Muscle layer of colon (tissue), 2 donors: ENCODE data around the gene EFCAB9.

Experiments used
- H3K27ac ChIP-seq: one replicate; pipeline ENCODE4 v1.7.0; 2013; ENCODE audit warnings: low read depth, mild to moderate bottlenecking, low read length, moderate library complexity
- H3K27me3 ChIP-seq, 2 donors: one replicate each; pipeline ENCODE4 v1.7.0; 2013; ENCODE audit warnings: low read length in 2 of 2, mild to moderate bottlenecking in 2 of 2; ENCODE audit not compliant: insufficient read depth in 2 of 2, control insufficient read depth in 1 of 2
- H3K36me3 ChIP-seq: one replicate; pipeline ENCODE4 v1.7.0; 2013; ENCODE audit warnings: mild to moderate bottlenecking, low read length; ENCODE audit not compliant: insufficient read depth
- H3K4me1 ChIP-seq: one replicate; pipeline ENCODE4 v1.7.0; 2013; ENCODE audit warnings: mild to moderate bottlenecking, low read length; ENCODE audit not compliant: insufficient read depth
- H3K4me3 ChIP-seq, 2 donors: one replicate each; pipeline ENCODE4 v1.7.0; 2013; ENCODE audit warnings: low read length in 2 of 2, low read depth in 1 of 2, mild to moderate bottlenecking in 1 of 2, moderate library complexity in 1 of 2
- H3K9ac ChIP-seq: one replicate; pipeline ENCODE4 v1.7.0; 2013; ENCODE audit warnings: low read length
- H3K9me3 ChIP-seq: one replicate; pipeline ENCODE4 v1.7.0; 2013; ENCODE audit warnings: mild to moderate bottlenecking, low read length
- donor health status: abdominal sarcoma.
- donor health status: Adenocarcinoma of cecum.

EFCAB9 gene

DNA sequence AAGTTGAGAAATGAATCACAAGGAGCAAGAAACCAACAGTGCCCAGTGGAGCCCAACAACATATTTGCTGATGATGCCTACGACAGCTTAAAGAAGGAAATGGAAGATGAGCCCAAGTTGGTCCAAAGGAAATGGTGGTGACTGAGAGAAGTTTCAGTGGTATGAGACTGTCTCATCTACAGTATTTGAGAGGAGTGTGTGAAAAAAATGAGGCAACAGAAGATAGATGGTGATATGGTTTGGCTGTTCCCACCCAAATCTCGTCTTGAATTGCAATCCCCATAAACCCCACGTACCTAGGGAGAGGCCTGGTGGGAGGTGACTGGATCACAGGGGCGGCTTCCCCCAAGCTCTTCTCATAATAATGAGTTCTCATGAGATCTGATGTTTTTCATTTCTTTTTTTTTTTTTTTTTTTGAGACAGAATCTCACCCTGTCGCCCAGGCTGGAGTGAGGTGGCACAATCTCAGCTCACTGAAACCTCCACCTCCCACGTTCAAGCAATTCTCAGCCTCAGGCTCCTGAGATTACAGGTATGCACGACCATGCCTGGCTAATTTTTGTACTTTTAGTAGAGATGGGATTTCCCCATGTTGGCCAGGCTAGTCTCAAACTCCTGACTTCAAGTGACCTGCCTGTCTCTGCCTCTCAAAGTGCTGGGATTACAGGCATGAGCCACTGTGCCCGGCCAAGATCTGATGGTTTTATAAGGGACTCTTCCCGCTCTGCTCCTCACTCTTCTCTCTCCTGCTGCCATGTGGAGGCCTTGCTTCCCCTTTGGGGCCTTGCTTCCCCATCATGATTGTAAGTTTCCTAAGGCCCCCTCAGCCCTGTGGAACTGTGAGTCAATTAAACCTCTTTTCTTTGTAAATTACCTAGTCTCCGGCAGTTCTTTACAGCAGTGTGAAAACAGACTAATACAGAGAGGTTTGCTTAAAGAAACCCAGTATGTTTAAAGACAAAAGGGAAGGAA, 30.2 kb downstream of the EFCAB9 start:
- Histone ChIP-seq H3K9ac (no peak overlapping the region), H3K27ac (no peak overlapping the region), H3K9me3 (no peaks in the 10 kb centered on the region), H3K4me3 (no peak overlapping the region), H3K4me1 (no peaks in the 10 kb centered on the region), H3K36me3 (peaks cover 4% of the 10 kb centered on the region), H3K27me3 (no peaks in the 10 kb centered on the region)

DNA sequence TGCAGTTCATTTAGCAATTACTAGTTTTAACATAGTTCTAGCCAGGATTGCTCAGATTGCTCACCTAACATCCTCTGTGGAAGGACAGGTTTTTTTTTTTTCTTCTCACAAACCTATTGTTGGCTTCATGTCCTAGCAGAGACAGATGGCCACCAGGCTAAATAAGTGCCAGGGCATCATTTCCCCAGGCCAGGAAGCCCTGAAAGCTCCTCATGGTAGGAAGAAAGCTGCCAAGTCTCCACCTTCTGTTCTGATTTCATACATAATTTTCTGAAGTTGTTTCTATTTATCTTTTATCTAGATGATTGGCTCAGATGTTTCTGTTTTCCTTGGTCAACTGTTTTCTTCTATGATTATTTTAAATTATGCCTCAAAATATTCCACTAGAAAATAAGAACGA, 31.0 kb downstream of the EFCAB9 start:
- Histone ChIP-seq H3K27ac (no peak overlapping the region), H3K9ac (no peak overlapping the region), H3K36me3 (peaks cover 4% of the 10 kb centered on the region), H3K4me1 (no peaks in the 10 kb centered on the region), H3K27me3 (no peaks in the 10 kb centered on the region), H3K9me3 (no peaks in the 10 kb centered on the region), H3K4me3 (no peak overlapping the region)

DNA sequence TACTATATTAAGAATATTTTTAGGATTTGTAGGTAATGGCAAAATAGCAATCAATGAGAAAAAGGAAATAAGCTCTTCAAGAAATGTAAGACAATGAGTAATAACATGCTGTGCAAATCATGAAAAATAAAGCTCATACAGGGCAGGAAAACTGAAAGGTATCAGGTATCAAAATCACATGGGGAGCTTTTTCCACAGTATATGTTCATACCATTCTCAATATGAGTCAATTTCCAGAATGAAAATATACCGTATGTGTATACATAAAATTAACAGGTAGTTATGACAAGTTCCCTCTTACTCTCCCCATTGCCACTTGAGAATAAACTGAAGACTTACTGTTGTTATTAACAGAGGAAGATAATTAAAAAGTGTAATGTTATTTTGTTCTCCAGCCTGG, 35.9 kb downstream of the EFCAB9 start:
- Histone ChIP-seq H3K27me3 (no peaks in the 10 kb centered on the region), H3K9ac (no peak overlapping the region), H3K9me3 (no peaks in the 10 kb centered on the region), H3K4me1 (no peaks in the 10 kb centered on the region), H3K4me3 (no peak overlapping the region), H3K27ac (no peak overlapping the region), H3K36me3 (peaks cover 4% of the 10 kb centered on the region)

DNA sequence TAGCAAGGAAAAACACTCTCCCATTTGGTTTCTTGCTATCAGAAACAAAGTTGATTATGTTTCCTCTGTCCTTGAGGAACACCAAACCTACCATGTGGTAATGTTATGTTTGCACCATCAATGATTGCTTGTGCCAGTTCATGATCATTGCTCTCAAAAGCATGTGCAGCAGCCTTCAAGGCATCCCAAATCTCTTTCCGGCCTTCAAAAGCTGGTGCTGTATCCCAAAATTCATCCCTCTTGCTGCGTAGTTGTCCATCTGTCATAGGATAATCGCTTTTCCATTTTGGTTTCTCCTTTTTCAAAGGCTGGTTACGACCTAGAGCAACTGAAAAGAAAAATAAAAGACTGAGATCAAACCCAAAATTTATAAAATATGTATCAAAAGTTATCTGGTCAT, 40.1 kb downstream of the EFCAB9 start:
- no peaks in the 10 kb centered on the region for H3K36me3 ChIP-seq
- H3K9me3 ChIP-seq = no peaks in the 10 kb centered on the region
- H3K4me3 ChIP-seq = no peak overlapping the region
- no peaks in the 10 kb centered on the region for H3K27me3 ChIP-seq
- H3K27ac ChIP-seq = no peak overlapping the region
- H3K4me1 ChIP-seq = no peaks in the 10 kb centered on the region
- H3K9ac ChIP-seq = no peak overlapping the region

DNA sequence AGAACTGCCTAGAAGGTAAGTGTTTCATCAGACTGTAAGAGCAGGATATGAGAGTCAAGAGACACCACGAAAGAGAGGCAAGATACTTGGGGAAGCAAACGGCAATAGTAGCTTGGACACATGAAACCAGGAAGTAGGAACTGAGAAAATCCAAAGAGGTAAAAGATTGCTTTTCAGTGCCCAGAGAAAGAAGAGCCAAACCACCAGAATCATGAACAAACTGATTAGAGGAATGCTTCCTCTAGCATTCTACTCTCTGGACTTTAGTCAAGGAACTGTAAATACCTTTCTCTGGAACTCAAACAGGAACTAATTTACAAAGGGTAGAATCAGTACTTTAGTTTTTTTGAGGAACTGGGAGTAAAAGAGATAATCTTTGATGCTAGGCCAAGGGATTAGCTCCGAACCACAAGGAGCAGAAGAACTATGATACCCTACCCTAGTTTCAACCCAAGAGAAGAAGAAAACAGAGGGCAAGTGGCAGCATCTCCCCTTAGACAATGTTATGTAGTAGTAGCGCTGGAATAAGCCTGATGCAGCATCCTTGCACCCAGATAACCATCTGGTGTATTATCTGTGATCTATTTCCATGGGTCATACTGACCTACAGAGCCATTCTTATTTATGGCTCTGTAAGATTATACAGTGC, 41.3 kb downstream of the EFCAB9 start:
- Histone ChIP-seq H3K27ac (no peak overlapping the region), H3K27me3 (no peaks in the 10 kb centered on the region), H3K36me3 (no peaks in the 10 kb centered on the region), H3K4me1 (no peaks in the 10 kb centered on the region), H3K4me3 (no peak overlapping the region), H3K9ac (no peak overlapping the region), H3K9me3 (no peaks in the 10 kb centered on the region)

DNA sequence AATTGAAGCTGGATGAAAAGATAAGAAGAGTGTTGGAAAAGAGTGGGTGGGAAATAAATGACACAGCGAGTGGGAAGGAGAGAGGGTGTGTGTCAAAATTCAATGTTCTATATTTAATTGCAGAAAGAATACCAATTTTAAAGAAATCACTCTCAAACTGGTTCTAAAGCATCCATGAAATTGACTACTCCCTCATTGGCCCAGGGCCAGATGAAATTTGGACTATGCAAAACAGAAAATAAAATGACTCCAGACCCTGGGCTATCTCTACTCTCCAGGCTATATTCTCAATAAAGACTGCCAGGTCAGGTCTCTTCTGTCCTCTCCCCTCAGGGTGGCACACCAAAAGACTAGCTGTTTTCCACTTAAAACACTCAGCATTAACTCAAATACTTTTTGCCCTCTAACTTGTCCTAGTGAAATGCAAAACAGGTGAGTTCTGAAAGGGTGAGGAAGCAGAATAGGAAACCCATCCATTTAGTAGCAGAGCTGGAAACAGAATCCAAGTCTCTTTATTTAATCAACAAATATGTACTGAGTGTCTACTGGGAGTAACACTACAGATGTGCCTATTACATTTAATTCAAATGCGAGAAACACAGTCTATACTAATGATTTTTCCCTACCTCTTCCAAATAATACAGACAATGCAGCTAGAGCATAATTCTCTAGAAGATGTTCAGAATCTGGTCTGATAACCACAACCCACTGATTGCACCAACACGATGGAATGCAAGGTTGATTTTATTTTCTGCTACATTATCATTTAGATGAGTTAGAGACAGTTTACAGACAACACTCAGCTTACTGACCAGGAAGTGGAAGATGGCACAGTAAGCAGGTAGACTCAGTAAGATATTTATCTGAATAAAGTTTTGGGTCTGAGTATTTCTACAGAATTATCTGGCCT, 42.1 kb downstream of the EFCAB9 start:
- H3K4me3 ChIP-seq = no peak overlapping the region

DNA sequence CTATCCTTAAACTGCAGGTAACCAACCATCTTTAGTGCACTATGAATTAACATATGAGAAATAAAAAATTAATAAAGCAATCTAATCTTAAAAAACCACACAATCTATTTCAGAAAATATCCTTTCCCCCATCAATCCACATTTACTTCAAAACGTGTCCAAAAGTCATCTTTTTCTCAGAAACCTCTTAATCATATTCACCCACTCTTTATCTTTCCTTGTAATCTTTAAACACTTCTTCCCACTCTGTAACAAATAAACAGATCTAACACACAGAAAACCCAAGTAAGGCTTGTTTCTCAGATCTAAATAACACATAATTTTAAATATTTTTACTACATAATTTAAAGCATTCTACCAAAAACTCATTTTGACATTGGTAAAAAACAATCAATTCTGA, 44.4 kb downstream of the EFCAB9 start:
- Histone ChIP-seq H3K27ac (no peak overlapping the region), H3K9ac (no peak overlapping the region), H3K4me3 (no peak overlapping the region), H3K27me3 (no peaks in the 10 kb centered on the region), H3K9me3 (no peaks in the 10 kb centered on the region), H3K36me3 (no peaks in the 10 kb centered on the region), H3K4me1 (no peaks in the 10 kb centered on the region)

More for the DNA sequence above, 42.1 kb downstream of the EFCAB9 start:
- H3K36me3 ChIP-seq = no peaks in the 10 kb centered on the region
- no peaks in the 10 kb centered on the region for H3K27me3 ChIP-seq
- H3K9me3 ChIP-seq = no peaks in the 10 kb centered on the region
- H3K9ac ChIP-seq = no peak overlapping the region
- H3K27ac ChIP-seq = no peak overlapping the region
- no peaks in the 10 kb centered on the region for H3K4me1 ChIP-seq

DNA sequence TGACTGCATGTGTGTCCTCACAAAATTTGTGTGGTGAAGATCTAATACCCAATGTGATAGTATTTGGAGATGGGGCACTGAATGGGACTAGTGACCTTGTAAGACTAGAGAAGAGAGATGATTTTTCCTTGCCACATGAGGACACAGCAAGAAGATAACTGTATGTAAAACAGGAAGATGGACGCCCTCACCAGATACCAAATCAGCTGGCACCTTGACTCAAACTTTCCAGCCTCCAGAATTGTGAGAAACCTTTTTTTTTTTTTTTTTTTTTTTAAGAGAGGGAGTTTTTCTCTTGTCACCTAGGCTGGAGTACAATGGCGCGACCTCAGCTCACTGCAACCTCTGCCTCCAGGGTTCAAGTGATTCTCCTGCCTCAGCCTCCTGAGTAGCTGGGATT, 49.3 kb downstream of the EFCAB9 start:
- H3K9ac ChIP-seq = no peak overlapping the region
- no peaks in the 10 kb centered on the region for H3K4me1 ChIP-seq
- no peak overlapping the region for H3K4me3 ChIP-seq
- H3K27ac ChIP-seq = no peak overlapping the region
- H3K27me3 ChIP-seq = no peaks in the 10 kb centered on the region
- H3K9me3 ChIP-seq = no peaks in the 10 kb centered on the region
- H3K36me3 ChIP-seq = no peaks in the 10 kb centered on the region

DNA sequence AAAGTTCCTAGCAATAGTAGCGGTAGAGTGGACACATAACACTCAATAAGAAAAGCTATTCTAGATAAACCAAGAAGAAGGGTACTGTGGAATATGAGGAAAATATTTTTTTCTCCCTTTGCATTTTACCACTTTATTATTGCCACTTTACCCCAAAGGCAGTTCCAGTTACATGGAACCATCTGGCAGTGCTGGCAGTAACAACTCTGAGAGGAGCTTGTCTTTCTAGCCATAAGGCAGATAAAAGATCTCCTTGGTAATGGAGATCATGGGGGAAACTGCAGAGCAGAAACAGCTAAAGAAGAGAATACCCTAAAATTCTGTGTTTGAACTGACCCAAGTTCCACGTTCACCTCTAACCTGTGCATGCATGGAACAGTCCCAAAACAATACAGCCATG, 51.1 kb downstream of the EFCAB9 start:
- Histone ChIP-seq H3K27me3 (no peaks in the 10 kb centered on the region), H3K9ac (no peak overlapping the region), H3K4me1 (no peaks in the 10 kb centered on the region), H3K4me3 (no peak overlapping the region), H3K36me3 (no peaks in the 10 kb centered on the region), H3K9me3 (no peaks in the 10 kb centered on the region), H3K27ac (no peak overlapping the region)

DNA sequence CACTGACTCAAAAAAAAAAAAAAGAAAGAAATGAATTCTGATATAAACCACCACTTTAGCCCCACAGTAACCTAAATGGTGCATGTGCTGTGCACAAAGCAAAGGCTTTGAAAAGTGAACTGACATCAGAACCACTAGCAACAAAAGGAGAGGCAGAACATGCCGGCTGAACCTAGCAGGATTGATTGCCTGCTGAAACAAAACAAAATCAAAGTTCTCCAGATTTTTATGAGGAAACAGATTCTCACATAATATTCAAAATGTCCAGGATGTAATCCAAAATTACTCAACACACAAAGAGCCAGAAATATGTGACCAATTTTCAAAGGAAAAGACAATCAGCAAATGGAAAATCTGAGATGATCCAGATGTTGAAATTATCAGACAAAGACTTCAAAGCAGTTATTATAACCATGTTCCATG, 51.7 kb downstream of the EFCAB9 start:
- H3K27me3 ChIP-seq = no peaks in the 10 kb centered on the region
- H3K9me3 ChIP-seq = no peaks in the 10 kb centered on the region
- H3K9ac ChIP-seq = no peak overlapping the region

DNA sequence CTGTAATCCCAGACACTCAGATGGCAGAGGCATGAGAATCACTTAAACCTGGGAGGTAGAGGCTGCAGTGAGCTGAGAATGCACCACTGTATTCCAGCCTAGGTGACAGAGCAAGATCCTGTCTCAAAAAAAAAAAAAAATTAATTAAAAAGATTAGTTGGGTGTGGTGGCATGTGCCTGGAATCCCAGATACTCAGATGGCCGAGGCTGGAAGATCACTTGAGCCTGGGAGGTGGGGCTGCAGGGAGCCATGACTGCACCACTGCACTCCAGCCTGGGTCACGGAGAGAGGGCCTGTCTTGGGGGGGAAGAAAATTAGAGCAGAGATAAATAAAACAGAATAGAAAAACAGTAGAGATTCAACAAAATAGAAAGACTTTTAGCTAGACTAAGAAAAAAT, 54.7 kb downstream of the EFCAB9 start:
- no peak overlapping the region for H3K27ac ChIP-seq
- peaks cover 6% of the 10 kb centered on the region for H3K36me3 ChIP-seq
- H3K9me3 ChIP-seq = no peaks in the 10 kb centered on the region
- no peaks in the 10 kb centered on the region for H3K27me3 ChIP-seq
- H3K4me1 ChIP-seq = no peaks in the 10 kb centered on the region
- no peak overlapping the region for H3K9ac ChIP-seq
- no peak overlapping the region for H3K4me3 ChIP-seq

More for the DNA sequence above, 51.7 kb downstream of the EFCAB9 start:
- Histone ChIP-seq H3K4me1 (no peaks in the 10 kb centered on the region), H3K36me3 (no peaks in the 10 kb centered on the region), H3K27ac (no peak overlapping the region), H3K4me3 (no peak overlapping the region)
